ENCODE results near the gene LIN7A. TPM values are rescaled to one million over a fixed set of nuclear protein-coding genes. Genes with fewer than 3 reads are reported as not detected.

LIN7A gene
- total and polyA plus RNA-seq, 4 donors = 6.0 to 20.6 (median 9.1) TPM

- 93% methylated on average over 1 of the region's 1 CpG for WGBS
- H3K27ac ChIP-seq (ENCODE audit: low read depth in 1 of 2, low read length in 2 of 2) = no peak overlapping the region
Measured at GRCh38 chr12:80941916-80942315, 4.2 kb upstream of the LIN7A start.

More at GRCh38 chr12:80941916-80942315, 4.2 kb upstream of the LIN7A start:
- Histone ChIP-seq H3K27me3 (ENCODE audit: control insufficient read depth in 4 of 4, insufficient read depth in 4 of 4, low read length in 3 of 4) (no peaks in the 10 kb centered on the region), H3K9me3 (ENCODE audit: control insufficient read depth in 4 of 4, low read length in 3 of 4) (no peaks in the 10 kb centered on the region), H3K9ac (ENCODE audit: low read depth in 1 of 2, low read length in 2 of 2) (no peak overlapping the region), H3K36me3 (ENCODE audit: control insufficient read depth in 4 of 4, insufficient read depth in 3 of 4, low read depth in 1 of 4, low read length in 3 of 4) (no peaks in the 10 kb centered on the region), H3K4me1 (ENCODE audit: control insufficient read depth in 4 of 4, insufficient read depth in 4 of 4, low read length in 3 of 4) (peaks cover 0 to 16% (median 13%) of the 10 kb centered on the region in 4 donors), H3K4me3 (ENCODE audit: low read depth in 1 of 3, low read length in 3 of 3) (no peak overlapping the region)
- no peak for DNase-seq (ENCODE audit: low spot score)
- TF ChIP-seq JUND (IDR thresholded peaks at IDR 0.05) (no peak), EGR1 (IDR thresholded peaks at IDR 0.05; ENCODE audit: low read depth in 2 of 2) (no peak), REST (IDR thresholded peaks at IDR 0.05) (no peak), HNF4A (conservative IDR thresholded peaks at IDR 0.05) (no peak), HNF4G (IDR thresholded peaks at IDR 0.05) (no peak), CTCF (IDR thresholded peaks at IDR 0.05; ENCODE audit: low read depth, low read length, missing input control) (no peak), NR2F2 (IDR thresholded peaks at IDR 0.05) (no peak), RAD21 (IDR thresholded peaks at IDR 0.05) (no peak), MAX (IDR thresholded peaks at IDR 0.05) (no peak), FOXA2 (IDR thresholded peaks at IDR 0.05) (no peak), GABPA (IDR thresholded peaks at IDR 0.05 in 1 of 2, conservative IDR thresholded peaks at IDR 0.05 in 1 of 2) (no peak), ZBTB33 (IDR thresholded peaks at IDR 0.05) (no peak), ATF3 (IDR thresholded peaks at IDR 0.05) (no peak), TAF1 (conservative IDR thresholded peaks at IDR 0.05) (no peak), FOXA1 (IDR thresholded peaks at IDR 0.05) (no peak), SP1 (IDR thresholded peaks at IDR 0.05) (no peak)
